Measurements from ENCODE around the gene COA1. TPM values are rescaled to one million over a fixed set of nuclear protein-coding genes. Genes with fewer than 3 reads are reported as not detected.

Gene COA1
- total and polyA plus RNA-seq, 9 of the 15 experiments (the other 6 are each of a cell fraction or from before 2014, with no cell fraction given), result 98.9 to 463 (median 181) TPM

GRCh38 chr7:43750016-43750887 lies 20.9 kb upstream of the COA1 start (continued):
- no peak for TF ChIP-seq ZNF639 (CRISPR knock-in tag; conservative IDR thresholded peaks at IDR 0.05 in 1 of 2, IDR thresholded peaks at IDR 0.05 in 1 of 2)
- TF ChIP-seq ZNF444 (CRISPR knock-in tag; IDR thresholded peaks at IDR 0.05), result no peak
- peak; percentile 91 for TF ChIP-seq DPF2 (IDR thresholded peaks at IDR 0.05)
- peak; percentile 90 for TF ChIP-seq HDAC2 (IDR thresholded peaks at IDR 0.05)
- TF ChIP-seq ZFPM2 (CRISPR knock-in tag; IDR thresholded peaks at IDR 0.05), result no peak
- no peak for TF ChIP-seq RREB1 (CRISPR knock-in tag; IDR thresholded peaks at IDR 0.05)
- no peak for TF ChIP-seq RBM25 (IDR thresholded peaks at IDR 0.05; ENCODE audit: low read depth, low read length, severe bottlenecking)
- TF ChIP-seq, protein P1, sequence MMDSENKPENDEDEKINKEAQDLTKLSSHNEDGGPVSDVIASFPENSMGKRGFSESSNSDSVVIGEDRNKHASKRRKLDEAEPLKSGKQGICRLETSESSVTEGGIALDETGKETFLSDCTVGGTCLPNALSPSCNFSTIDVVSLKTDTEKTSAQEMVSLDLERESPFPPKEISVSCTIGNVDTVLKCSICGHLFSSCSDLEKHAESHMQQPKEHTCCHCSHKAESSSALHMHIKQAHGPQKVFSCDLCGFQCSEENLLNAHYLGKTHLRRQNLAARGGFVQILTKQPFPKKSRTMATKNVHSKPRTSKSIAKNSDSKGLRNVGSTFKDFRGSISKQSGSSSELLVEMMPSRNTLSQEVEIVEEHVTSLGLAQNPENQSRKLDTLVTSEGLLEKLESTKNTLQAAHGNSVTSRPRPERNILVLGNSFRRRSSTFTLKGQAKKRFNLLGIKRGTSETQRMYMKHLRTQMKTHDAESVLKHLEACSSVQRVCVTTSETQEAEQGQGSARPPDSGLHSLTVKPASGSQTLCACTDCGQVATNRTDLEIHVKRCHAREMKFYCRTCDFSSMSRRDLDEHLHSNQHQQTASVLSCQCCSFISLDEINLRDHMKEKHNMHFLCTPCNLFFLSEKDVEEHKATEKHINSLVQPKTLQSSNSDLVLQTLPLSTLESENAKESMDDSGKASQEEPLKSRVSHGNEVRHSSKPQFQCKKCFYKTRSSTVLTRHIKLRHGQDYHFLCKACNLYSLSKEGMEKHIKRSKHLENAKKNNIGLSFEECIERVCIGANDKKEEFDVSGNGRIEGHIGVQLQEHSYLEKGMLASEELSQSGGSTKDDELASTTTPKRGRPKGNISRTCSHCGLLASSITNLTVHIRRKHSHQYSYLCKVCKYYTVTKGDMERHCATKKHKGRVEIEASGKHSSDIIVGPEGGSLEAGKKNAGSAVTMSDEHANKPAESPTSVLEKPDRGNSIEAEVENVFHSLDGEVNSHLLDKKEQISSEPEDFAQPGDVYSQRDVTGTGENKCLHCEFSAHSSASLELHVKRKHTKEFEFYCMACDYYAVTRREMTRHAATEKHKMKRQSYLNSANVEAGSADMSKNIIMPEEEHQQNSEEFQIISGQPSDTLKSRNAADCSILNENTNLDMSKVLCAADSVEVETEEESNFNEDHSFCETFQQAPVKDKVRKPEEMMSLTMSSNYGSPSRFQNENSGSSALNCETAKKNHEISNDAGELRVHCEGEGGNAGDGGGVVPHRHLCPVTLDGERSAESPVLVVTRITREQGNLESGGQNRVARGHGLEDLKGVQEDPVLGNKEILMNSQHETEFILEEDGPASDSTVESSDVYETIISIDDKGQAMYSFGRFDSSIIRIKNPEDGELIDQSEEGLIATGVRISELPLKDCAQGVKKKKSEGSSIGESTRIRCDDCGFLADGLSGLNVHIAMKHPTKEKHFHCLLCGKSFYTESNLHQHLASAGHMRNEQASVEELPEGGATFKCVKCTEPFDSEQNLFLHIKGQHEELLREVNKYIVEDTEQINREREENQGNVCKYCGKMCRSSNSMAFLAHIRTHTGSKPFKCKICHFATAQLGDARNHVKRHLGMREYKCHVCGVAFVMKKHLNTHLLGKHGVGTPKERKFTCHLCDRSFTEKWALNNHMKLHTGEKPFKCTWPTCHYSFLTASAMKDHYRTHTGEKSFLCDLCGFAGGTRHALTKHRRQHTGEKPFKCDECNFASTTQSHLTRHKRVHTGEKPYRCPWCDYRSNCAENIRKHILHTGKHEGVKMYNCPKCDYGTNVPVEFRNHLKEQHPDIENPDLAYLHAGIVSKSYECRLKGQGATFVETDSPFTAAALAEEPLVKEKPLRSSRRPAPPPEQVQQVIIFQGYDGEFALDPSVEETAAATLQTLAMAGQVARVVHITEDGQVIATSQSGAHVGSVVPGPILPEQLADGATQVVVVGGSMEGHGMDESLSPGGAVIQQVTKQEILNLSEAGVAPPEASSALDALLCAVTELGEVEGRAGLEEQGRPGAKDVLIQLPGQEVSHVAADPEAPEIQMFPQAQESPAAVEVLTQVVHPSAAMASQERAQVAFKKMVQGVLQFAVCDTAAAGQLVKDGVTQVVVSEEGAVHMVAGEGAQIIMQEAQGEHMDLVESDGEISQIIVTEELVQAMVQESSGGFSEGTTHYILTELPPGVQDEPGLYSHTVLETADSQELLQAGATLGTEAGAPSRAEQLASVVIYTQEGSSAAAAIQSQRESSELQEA (IDR thresholded peaks at IDR 0.05; ENCODE audit: low read depth), result no peak
- TF ChIP-seq EZH2 (IDR thresholded peaks at IDR 0.05; ENCODE audit: borderline replicate concordance, low read depth, low read length), result no peak
- TF ChIP-seq USF2 (CRISPR knock-in tag; IDR thresholded peaks at IDR 0.05), result no peak
